Activated T-cell treated with anti-CD3 and anti-CD28 coated beads for 4 hours (primary cell): ENCODE results near the gene MAP3K15.
"Not testable (repeated sequence)": the region's sequence is repeated elsewhere in the genome, so short reads cannot be mapped to it uniquely, and the experiment has no call there.

Experiments
- DNase-seq: peaks from one replicate; pipeline ENCODE4 v3.0.0-alpha.2; 2020

The MAP3K15 gene

GRCh38 chrX:19517965-19518364, 2.7 kb upstream of the MAP3K15 start:
- no peak for DNase-seq

- DNase-seq = no peak
Measured at GRCh38 chrX:19515615-19516105, 352 bp upstream of the MAP3K15 start.

- no peak for DNase-seq
Measured at GRCh38 chrX:19513383-19513782, 1.9 kb downstream of the MAP3K15 start.

GRCh38 chrX:19512961-19513360, 2.3 kb downstream of the MAP3K15 start:
- no peak for DNase-seq

- DNase-seq = no peak
Measured at GRCh38 chrX:19512359-19512758, 2.9 kb downstream of the MAP3K15 start.

- not testable (repeated sequence) for DNase-seq
Measured at GRCh38 chrX:19511796-19512195, 3.5 kb downstream of the MAP3K15 start.

- no peak for DNase-seq
Measured at GRCh38 chrX:19496711-19497110, 18.6 kb downstream of the MAP3K15 start.

- no peak for DNase-seq
Measured at GRCh38 chrX:19487520-19488200, 27.6 kb downstream of the MAP3K15 start.

- no peak for DNase-seq
Measured at GRCh38 chrX:19479458-19479857, 35.9 kb downstream of the MAP3K15 start.

GRCh38 chrX:19468383-19468782, 46.9 kb downstream of the MAP3K15 start:
- DNase-seq = not testable (repeated sequence)

- DNase-seq = no peak
Measured at GRCh38 chrX:19462879-19463278, 52.4 kb downstream of the MAP3K15 start.

GRCh38 chrX:19462231-19462630, 53.1 kb downstream of the MAP3K15 start:
- DNase-seq = no peak

- no peak for DNase-seq
Measured at GRCh38 chrX:19457662-19458061, 57.6 kb downstream of the MAP3K15 start.

- no peak for DNase-seq
Measured at GRCh38 chrX:19448077-19448476, 67.2 kb downstream of the MAP3K15 start.

- DNase-seq = no peak
Measured at GRCh38 chrX:19446397-19446796, 68.9 kb downstream of the MAP3K15 start.

GRCh38 chrX:19445772-19446171, 69.5 kb downstream of the MAP3K15 start:
- DNase-seq = not testable (repeated sequence)

GRCh38 chrX:19443869-19444526, 71.3 kb downstream of the MAP3K15 start:
- DNase-seq = no peak

- no peak for DNase-seq
Measured at GRCh38 chrX:19440713-19441112, 74.6 kb downstream of the MAP3K15 start.

GRCh38 chrX:19422661-19423060, 92.6 kb downstream of the MAP3K15 start:
- not testable (repeated sequence) for DNase-seq

GRCh38 chrX:19410259-19410658, 105.0 kb downstream of the MAP3K15 start:
- DNase-seq = no peak

GRCh38 chrX:19403696-19404095, 111.6 kb downstream of the MAP3K15 start:
- no peak for DNase-seq

GRCh38 chrX:19392703-19393102, 122.6 kb downstream of the MAP3K15 start:
- no peak for DNase-seq

GRCh38 chrX:19392078-19392477, 123.2 kb downstream of the MAP3K15 start:
- no peak for DNase-seq

- no peak for DNase-seq
Measured at GRCh38 chrX:19389227-19389845, 126.0 kb downstream of the MAP3K15 start.
